Measurements from ENCODE around the gene LIMK2.
A peak's percentile ranks its signal among the peaks of the same experiment; 100 is the strongest.
"Not testable (repeated sequence)": the region's sequence is repeated elsewhere in the genome, so short reads cannot be mapped to it uniquely, and the experiment has no call there.

The LIMK2 gene

DNA sequence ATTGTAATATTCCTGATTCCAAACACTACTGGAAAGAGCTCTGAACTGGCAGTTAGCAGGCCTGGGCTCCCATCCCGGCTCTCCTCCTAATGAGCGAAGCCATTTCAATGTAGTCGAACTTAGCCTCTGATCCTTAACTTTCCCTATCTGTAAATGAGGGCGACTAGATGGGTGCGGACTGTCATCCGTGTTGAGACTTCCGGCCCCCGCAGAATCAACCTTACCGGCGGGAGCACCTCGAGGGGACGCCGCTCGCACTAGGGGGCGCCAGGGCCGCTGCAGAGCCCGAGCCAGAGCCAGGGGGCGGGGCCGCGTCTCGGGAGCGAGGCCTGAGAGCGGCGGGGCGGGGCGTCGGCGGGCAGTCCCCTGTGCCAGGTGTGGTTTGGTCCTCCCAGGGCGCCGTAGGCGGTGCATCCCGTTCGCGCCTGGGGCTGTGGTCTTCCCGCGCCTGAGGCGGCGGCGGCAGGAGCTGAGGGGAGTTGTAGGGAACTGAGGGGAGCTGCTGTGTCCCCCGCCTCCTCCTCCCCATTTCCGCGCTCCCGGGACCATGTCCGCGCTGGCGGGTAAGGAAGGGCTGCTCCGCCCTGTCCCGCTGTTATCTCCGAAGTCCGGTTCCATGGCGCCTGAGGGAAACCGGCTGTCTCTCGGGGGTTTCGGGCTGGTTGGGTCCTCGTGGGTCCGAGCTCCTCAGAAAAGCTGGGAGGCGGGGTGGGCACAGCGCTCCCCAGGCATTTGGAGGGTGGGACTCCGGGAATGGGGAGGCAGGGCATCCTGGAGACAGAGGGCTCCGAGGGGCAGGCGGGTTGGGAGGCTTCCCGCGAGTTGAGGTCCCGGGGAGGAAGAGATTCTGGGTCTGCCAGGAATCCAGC lies at the start of gene LIMK2:
Gene LIMK2, plus strand, starts transcription at position 437 of the 869 bp plus-strand sequence. Its CDS starts 111 bp downstream, at position 548.
- TF ChIP-seq, protein P1, sequence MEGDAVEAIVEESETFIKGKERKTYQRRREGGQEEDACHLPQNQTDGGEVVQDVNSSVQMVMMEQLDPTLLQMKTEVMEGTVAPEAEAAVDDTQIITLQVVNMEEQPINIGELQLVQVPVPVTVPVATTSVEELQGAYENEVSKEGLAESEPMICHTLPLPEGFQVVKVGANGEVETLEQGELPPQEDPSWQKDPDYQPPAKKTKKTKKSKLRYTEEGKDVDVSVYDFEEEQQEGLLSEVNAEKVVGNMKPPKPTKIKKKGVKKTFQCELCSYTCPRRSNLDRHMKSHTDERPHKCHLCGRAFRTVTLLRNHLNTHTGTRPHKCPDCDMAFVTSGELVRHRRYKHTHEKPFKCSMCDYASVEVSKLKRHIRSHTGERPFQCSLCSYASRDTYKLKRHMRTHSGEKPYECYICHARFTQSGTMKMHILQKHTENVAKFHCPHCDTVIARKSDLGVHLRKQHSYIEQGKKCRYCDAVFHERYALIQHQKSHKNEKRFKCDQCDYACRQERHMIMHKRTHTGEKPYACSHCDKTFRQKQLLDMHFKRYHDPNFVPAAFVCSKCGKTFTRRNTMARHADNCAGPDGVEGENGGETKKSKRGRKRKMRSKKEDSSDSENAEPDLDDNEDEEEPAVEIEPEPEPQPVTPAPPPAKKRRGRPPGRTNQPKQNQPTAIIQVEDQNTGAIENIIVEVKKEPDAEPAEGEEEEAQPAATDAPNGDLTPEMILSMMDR (conservative IDR thresholded peaks at IDR 0.05; ENCODE audit: low read length): peak; percentile 58
- H3K4me3 ChIP-seq (ENCODE audit: low read length): peak within 1 kb of the TSS; percentile 88
- peak; percentile 77 for DNase-seq (ENCODE audit: low read depth)

DNA sequence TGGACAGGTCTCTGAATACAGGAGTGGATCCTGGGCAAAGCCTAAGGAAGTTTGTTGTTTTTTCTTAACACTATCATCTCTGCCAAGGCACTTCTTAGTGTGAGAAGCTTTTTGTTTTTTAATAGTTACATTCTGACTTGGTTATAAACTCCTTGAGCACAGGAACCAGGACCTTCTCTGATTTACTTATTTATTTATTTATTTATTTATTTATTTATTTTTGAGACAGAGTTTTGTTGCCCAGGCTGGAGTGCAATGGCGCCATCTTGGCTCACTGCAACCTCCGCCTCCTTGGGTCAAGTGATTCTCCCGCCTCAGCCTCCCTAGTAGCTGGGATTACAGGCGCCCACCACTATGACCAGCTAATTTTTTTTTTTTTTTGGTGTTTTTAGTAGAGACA lies 41.1 kb upstream of the LIMK2 start:
- TF ChIP-seq, protein P1 (conservative IDR thresholded peaks at IDR 0.05; ENCODE audit: low read length): no peak
- no peak for DNase-seq (ENCODE audit: low read depth)
- no peak overlapping the region for H3K4me3 ChIP-seq (ENCODE audit: low read length)

GRCh38 chr22:31171734-31172133 lies 40.4 kb upstream of the LIMK2 start:
- H3K4me3 ChIP-seq (ENCODE audit: low read length); DNase-seq (ENCODE audit: low read depth): not testable (repeated sequence)

DNA sequence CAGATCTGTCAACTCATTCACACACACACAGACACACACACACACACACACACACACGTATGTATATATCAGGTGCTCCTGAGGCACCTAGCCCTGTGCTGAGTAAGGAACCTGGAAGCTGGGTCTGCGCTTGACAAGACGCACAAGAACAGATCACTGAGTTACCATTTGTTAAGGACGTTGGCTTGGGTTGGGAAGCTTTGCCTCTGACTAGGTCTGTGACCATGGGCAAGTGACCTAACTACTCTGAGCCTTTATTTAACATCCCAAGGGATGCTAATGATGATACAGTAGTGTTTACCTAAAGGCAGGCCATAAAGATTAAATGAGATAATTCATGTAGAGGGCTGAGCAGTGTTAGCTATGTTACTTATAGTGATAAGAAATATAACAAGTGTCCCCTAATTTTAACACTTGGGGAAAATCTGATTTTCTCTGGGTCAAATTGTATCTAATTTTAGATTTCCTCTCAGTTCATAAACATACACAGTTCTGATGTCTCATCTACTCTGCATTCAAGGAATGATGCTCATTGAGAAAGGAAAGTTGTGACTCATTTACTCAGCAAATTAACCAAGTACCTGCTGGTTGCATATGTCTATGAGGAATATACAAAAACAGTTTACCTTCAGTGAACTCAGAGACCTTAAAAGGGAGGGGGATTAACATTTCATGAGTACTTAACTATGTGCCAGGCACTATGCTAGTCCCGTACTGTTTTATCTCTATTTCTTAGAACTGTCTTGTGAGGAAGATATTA lies 38.5 kb upstream of the LIMK2 start:
- peak; percentile 86 for DNase-seq (ENCODE audit: low read depth)

GRCh38 chr22:31176923-31177322 lies 35.2 kb upstream of the LIMK2 start:
- no peak for DNase-seq (ENCODE audit: low read depth)

More for the DNA sequence above, 38.5 kb upstream of the LIMK2 start:
- peak overlapping the region; percentile 27; the same call in 1 of the 2 replicates for H3K4me3 ChIP-seq (ENCODE audit: low read length)
- TF ChIP-seq, protein P1 (conservative IDR thresholded peaks at IDR 0.05; ENCODE audit: low read length): no peak

GRCh38 chr22:31177420-31178162 lies 34.5 kb upstream of the LIMK2 start:
- peak; percentile 98 for DNase-seq (ENCODE audit: low read depth)
- TF ChIP-seq, protein P1 (conservative IDR thresholded peaks at IDR 0.05; ENCODE audit: low read length): peak; percentile 41
- H3K4me3 ChIP-seq (ENCODE audit: low read length): no peak overlapping the region

More at GRCh38 chr22:31176923-31177322, 35.2 kb upstream of the LIMK2 start:
- TF ChIP-seq, protein P1 (conservative IDR thresholded peaks at IDR 0.05; ENCODE audit: low read length): no peak
- no peak overlapping the region for H3K4me3 ChIP-seq (ENCODE audit: low read length)

DNA sequence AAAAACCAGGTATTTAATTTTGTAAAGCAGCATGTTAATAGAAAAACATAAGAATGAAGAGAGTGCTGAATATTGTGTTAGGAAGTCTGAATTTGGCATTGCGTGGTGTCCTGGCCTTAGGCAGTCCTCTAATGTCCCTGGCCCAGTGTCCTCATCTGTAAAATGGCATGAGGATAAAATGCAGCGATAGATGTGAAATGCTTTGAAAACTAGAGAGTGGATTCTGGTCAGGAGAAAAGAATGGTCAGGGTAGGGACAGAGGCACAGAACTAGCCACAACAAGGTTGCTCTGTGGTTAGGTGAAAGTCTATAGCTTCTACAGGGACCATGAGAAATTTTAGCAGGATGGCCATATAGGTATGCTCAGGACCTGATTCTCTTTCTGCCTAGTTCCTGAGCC lies 33.2 kb upstream of the LIMK2 start:
- TF ChIP-seq, protein P1 (conservative IDR thresholded peaks at IDR 0.05; ENCODE audit: low read length): no peak

More for the DNA sequence above, 33.2 kb upstream of the LIMK2 start:
- H3K4me3 ChIP-seq (ENCODE audit: low read length): no peak overlapping the region
- no peak for DNase-seq (ENCODE audit: low read depth)
